Peyer's patch (tissue), 4 donors: ENCODE results near the gene AMBP. TPM values are rescaled to one million over a fixed set of nuclear protein-coding genes. Genes with fewer than 3 reads are reported as not detected.
A peak's percentile ranks its signal among the peaks of the same experiment; 100 is the strongest.

Source experiments
- DNase-seq, 3 donors: peaks; one replicate each; pipeline ENCODE4 v3.0.0-alpha.2; 2017 to 2019
- H3K27ac ChIP-seq, 4 donors: fragments of 200-600 bp; sonication (generic); one replicate each; pipeline ENCODE4 v1.5.1; 2016 to 2019
- H3K27me3 ChIP-seq, 2 donors: fragments of 200-600 bp; sonication (generic); one replicate each; pipeline ENCODE4 v1.5.1; 2019
- H3K36me3 ChIP-seq, 3 donors: fragments of 200-600 bp; sonication (generic); one replicate each; pipeline ENCODE4 v1.5.1; 2016 to 2019
- H3K4me1 ChIP-seq, 4 donors: fragments of 200-600 bp; sonication (generic); one replicate each; pipeline ENCODE4 v1.5.1; 2016 to 2019
- H3K4me3 ChIP-seq, 4 donors: fragments of 200-600 bp; sonication (generic); 1 replicate in 3 of 4; 2 replicates in 1 of 4; pipeline ENCODE4 v1.5.1; 2016 to 2019; ENCODE audit warnings: mild to moderate bottlenecking in 1 of 4
- H3K9me3 ChIP-seq, 4 donors: fragments of 200-600 bp; sonication (generic); one replicate each; pipeline ENCODE4 v1.5.1; 2016 to 2019; ENCODE audit warnings: mild to moderate bottlenecking in 1 of 4
- CTCF ChIP-seq, 6 experiments: fragments of 450-650 bp in 4 of 6; fragments of 200-600 bp in 2 of 6; sonication (generic) in 1 of 6; IDR thresholded peaks; one replicate each; pipeline ENCODE4 v1.5.1; 2017 to 2019; ENCODE audit warnings: antibody characterized with exemption in 6 of 6, mild to moderate bottlenecking in 3 of 6, moderate library complexity in 1 of 6
- POLR2A ChIP-seq, 2 donors: fragments of 450-650 bp; IDR thresholded peaks; one replicate each; pipeline ENCODE4 v1.5.1; 2017; ENCODE audit warnings: antibody characterized with exemption in 2 of 2, mild to moderate bottlenecking in 2 of 2, moderate library complexity in 2 of 2
- total RNA-seq, 4 donors: library from RNA; depleted of rRNA; stranded (reverse); fragments of >200 nt; gene quantifications; one replicate each; pipeline ENCODE4 v1.1.0, GENCODE V29; 2016

Gene AMBP
- total RNA-seq, 4 donors from 2014 or later = 4.4 TPM; not detected in 3

- TF ChIP-seq POLR2A (IDR thresholded peaks at IDR 0.05) (no peak), CTCF (IDR thresholded peaks at IDR 0.05) (no peak)
- peak in 1 of 3 donors; percentile 50 for DNase-seq
- Histone ChIP-seq H3K36me3 (no peaks in the 10 kb centered on the region), H3K27me3 (no peaks in the 10 kb centered on the region), H3K4me3 (no peak overlapping the region), H3K27ac (no peak overlapping the region), H3K4me1 (no peaks in the 10 kb centered on the region), H3K9me3 (peaks cover 0 to 3% (median 0%) of the 10 kb centered on the region in 4 donors)
These were observed 5.6 kb downstream of the AMBP start for GRCh38 chr9:114072184-114073140.

- Histone ChIP-seq H3K4me3 (no peak overlapping the region), H3K9me3 (peaks cover 0 to 3% (median 0%) of the 10 kb centered on the region in 4 donors), H3K4me1 (no peaks in the 10 kb centered on the region), H3K27ac (no peak overlapping the region), H3K27me3 (no peaks in the 10 kb centered on the region), H3K36me3 (no peaks in the 10 kb centered on the region)
- TF ChIP-seq POLR2A (IDR thresholded peaks at IDR 0.05) (no peak), CTCF (IDR thresholded peaks at IDR 0.05) (no peak)
- no peak for DNase-seq
These were observed 6.8 kb downstream of the AMBP start for GRCh38 chr9:114071197-114071795.

GRCh38 chr9:114070188-114071103, 7.7 kb downstream of the AMBP start:
- H3K4me1 ChIP-seq = no peaks in the 10 kb centered on the region
- TF ChIP-seq POLR2A (IDR thresholded peaks at IDR 0.05) (no peak), CTCF (IDR thresholded peaks at IDR 0.05) (no peak)
- peak in 1 of 3 donors; percentile 44 for DNase-seq
- no peak overlapping the region for H3K27ac ChIP-seq
- peaks cover 0 to 3% (median 0%) of the 10 kb centered on the region in 4 donors for H3K9me3 ChIP-seq
- no peaks in the 10 kb centered on the region for H3K27me3 ChIP-seq
- H3K4me3 ChIP-seq = no peak overlapping the region
- H3K36me3 ChIP-seq = no peaks in the 10 kb centered on the region

GRCh38 chr9:114069476-114070187, 8.5 kb downstream of the AMBP start:
- Histone ChIP-seq H3K9me3 (peaks cover 0 to 3% (median 0%) of the 10 kb centered on the region in 4 donors), H3K27ac (no peak overlapping the region), H3K4me3 (no peak overlapping the region), H3K27me3 (no peaks in the 10 kb centered on the region), H3K36me3 (no peaks in the 10 kb centered on the region), H3K4me1 (no peaks in the 10 kb centered on the region)
- no peak for TF ChIP-seq CTCF (IDR thresholded peaks at IDR 0.05)
- no peak for DNase-seq

- no peak for DNase-seq
- Histone ChIP-seq H3K36me3 (no peaks in the 10 kb centered on the region), H3K4me1 (no peaks in the 10 kb centered on the region), H3K27ac (no peak overlapping the region), H3K4me3 (no peak overlapping the region), H3K9me3 (no peaks in the 10 kb centered on the region), H3K27me3 (no peaks in the 10 kb centered on the region)
- TF ChIP-seq CTCF (IDR thresholded peaks at IDR 0.05) = no peak
These were observed 12.8 kb downstream of the AMBP start for GRCh38 chr9:114065304-114065703.
